HG03442 (cell line): ENCODE data around the gene P2RY14.
A peak's percentile ranks its signal among the peaks of the same experiment; 100 is the strongest.

Source experiments
- ATAC-seq: cut with Tn5 transposase; IDR thresholded peaks from one replicate; pipeline ENCODE4 v1.9.1; 2021; ENCODE audit warnings: mild to moderate bottlenecking, moderate library complexity; ENCODE audit not compliant: unreplicated experiment

P2RY14 gene

DNA sequence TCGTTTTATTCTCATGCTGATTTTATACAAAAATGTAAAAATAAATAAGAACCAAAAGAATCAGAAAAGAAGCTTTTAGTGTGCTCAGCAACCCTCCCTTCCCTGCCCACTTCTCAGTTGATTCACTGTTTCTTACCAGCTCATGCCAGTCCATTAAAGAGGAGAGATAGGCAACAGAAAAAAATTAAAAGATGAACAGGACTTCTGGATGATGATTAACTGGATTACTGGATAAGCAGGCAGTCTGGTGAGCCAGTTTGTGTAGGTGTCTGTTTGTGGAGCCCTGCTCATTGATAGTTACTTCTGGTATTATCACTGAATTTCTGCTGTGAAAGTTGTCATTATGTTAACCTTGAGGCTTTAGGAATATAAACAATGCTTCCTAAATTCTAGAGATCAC lies 60.2 kb downstream of the P2RY14 start:
- no peak for ATAC-seq

DNA sequence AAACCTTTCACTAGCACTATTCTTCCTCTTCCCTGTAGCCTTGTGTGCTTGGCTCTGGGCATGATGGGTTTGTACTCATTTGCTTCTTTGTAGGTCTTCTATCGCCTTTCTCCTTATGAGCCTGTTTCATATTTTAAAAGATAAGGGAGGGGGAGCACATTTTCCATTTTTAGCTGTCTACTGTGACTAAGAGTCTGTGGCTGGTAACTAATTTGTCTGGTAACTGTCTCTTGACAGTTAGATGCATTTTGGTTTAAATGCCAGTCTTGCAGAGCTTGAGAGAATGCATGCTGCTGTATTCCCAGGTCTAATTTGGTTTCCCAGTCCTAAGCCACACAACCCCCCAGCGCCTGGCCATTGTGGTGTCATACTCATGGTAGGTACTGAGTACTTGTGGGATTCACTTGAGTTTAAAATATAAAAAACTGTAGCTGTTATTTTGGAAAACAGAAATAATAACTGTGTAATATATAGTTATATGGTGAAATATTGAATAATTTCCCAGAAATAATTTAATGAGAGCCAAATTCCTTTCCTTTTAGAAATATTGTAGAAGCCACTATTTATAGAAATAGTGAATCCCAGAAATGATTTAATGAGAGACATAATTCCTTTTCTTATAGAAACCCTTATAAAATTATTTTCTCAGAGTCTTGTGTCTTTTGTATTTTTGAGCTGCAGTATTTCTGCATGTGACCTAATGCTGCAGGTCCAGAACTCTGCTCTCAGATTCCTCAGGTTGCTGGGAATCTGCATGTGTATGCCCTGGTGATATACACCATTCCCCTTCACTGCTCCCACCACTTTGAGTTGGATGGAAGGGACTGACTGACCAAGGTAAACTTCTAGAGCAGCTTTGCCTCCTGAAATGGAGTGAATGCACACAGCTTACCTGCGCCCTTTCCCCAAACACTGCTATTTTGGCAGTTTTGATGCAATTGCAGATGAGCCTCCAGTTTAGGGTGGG lies 61.4 kb downstream of the P2RY14 start:
- ATAC-seq: no peak

- no peak for ATAC-seq
Measured at GRCh38 chr3:151214459-151214858, 63.9 kb downstream of the P2RY14 start.

- ATAC-seq: no peak
Measured at GRCh38 chr3:151213881-151214280, 64.5 kb downstream of the P2RY14 start.

GRCh38 chr3:151213151-151213550 lies 65.2 kb downstream of the P2RY14 start:
- no peak for ATAC-seq

DNA sequence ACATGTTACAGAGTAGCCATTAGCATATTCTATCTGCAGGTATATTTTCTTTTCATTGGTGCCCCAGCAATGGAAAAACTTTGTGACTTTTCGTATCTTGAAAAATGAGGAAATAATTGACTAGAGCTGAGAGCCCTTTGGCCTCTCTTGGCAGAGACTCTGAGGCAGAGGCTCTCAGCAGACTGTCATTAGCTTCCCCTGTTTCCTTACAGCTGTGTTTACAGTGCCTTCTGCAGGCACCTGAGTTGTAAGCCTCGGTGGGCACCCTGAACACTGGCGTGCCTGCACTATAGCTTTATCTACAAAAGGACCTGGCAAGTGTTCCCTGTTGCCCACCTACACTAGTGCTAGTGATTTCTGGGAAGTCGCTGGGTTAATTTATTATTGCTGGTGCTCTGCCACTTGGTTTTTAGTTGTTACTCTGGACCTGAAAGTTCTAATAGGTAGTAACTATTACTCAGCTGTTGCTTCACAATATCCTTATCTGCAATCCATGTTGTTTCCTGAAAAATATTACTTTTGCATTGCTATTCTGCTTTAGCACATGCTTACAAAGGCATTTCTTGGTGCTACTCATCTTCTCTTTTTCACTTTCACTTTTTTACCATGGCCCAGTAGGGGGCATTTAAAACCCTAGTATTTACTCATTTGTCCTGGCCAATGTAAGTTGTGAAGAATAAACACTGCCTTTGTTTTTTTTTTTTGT lies 67.5 kb downstream of the P2RY14 start:
- peak; percentile 73 for ATAC-seq

DNA sequence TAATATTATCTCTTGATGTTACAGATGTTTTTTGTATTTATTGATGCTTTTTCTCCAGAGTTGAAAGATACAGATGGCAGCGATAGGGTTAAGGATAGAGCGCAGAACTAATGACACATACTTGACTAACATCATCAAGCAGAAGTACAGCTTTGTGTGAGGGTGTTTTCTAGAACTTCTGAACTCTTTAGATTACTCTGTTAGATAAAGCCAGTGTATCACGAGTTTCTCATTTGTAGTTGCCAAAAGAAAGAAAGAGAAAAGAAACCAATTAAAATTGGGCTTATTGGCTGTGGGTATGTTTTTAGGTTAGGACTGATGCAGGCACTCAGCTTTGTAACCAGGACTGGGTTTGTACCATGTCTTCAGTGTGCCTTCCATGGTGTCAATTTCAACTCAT lies 68.7 kb downstream of the P2RY14 start:
- ATAC-seq: no peak

DNA sequence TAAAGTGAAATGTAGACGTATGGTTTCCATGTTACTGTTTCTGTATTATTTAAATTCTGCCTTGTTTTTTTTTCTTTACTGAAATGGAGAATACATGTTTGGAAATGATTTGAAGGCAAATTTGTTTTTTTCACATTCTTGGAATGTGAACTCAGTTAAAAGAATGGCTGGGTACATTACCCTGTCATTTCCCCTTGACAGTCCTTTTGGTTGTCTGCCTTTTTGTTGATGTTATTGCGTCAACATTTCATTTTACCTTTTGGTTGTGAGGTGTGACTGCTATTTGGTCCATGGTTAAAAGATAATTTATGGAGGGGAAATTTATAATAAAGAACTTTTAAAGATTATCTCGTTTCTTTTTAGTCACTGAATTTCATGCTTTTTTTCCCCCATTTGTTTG lies 72.1 kb downstream of the P2RY14 start:
- ATAC-seq: no peak

DNA sequence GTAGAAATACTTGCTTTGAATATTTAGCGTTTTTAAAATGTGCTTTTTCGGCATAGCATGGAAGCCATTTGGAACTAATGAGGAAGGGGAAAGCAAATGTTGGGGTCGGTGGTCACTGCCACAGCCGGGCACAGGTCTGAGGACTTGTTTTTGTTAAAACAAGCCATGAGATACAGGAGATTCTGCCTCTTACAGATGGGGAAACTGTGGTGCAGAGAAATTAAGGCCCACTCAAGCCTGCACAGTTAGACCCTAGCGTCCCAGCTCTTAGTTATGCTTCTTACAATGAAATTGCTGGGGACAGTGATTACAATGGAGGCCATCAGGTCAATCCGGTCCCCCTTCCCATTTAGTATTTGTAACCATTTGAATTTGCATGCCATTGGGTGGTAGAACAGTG lies 72.9 kb downstream of the P2RY14 start:
- no peak for ATAC-seq

GRCh38 chr3:151204530-151205402 lies 73.6 kb downstream of the P2RY14 start:
- ATAC-seq: no peak

- peak; percentile 96 for ATAC-seq
Measured at GRCh38 chr3:151203051-151203420, 75.3 kb downstream of the P2RY14 start, which contains the start of gene GPR171. Gene GPR171, minus strand, starts transcription at chr3:151203216. Its CDS starts 3,830 bp downstream, at chr3:151199386.

- ATAC-seq: no peak
Measured at GRCh38 chr3:151201051-151201730, 77.2 kb downstream of the P2RY14 start.

GRCh38 chr3:151200586-151200985 lies 77.8 kb downstream of the P2RY14 start:
- ATAC-seq: no peak

DNA sequence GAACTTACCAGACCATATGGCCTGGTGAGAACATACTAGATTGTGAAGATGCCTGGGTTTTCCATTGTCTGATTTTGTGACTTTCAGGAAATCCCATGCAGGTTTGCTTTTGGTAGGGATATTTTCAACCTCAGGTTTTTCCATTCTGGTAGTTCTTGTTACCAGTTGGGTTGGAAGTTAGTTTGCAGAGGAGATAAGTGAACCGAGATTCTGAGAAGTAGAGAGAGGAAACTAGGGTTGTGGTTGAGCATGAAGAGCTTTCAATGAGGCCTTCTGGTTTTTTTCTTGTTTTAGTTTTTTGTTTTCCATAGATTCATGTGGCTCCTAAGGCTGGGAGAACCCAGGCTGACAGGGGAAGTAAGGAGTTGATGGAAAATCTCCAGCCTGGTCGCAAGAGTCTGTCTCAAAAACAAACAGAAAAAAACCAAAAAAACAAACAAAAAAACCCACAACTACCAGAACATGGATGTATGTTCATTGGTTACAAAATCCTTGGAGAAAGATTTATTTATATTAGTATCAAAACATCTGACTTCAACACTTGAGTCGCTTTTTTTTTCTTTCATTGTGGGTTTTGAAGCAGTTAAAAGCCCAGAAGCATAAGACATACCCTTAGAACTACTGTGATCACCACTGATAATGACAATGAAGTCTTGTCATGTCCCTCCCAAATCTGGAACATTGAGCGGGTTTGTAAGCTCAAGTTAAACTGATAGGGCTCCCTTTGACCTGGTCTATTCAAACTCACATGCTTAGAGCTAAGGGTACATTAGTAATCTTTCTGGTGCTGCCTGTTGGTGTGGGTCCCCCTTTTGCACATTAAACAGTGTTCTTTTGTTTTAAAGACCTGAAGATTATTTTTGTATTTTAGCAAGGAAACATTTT lies 78.5 kb downstream of the P2RY14 start:
- ATAC-seq: no peak

GRCh38 chr3:151198849-151199248 lies 79.5 kb downstream of the P2RY14 start:
- no peak for ATAC-seq

GRCh38 chr3:151197981-151198767 lies 80.2 kb downstream of the P2RY14 start:
- no peak for ATAC-seq

GRCh38 chr3:151197228-151197627 lies 81.1 kb downstream of the P2RY14 start:
- no peak for ATAC-seq

GRCh38 chr3:151196434-151196833 lies 81.9 kb downstream of the P2RY14 start:
- ATAC-seq: no peak

GRCh38 chr3:151195826-151196225 lies 82.5 kb downstream of the P2RY14 start:
- ATAC-seq: no peak
